ENCODE data around the gene ZSWIM5. TPM values are rescaled to one million over a fixed set of nuclear protein-coding genes. Genes with fewer than 3 reads are reported as not detected.
"Not testable (repeated sequence)": the region's sequence is repeated elsewhere in the genome, so short reads cannot be mapped to it uniquely, and the experiment has no call there.

The ZSWIM5 gene
- total and polyA plus RNA-seq, 2 of the 8 experiments (the other 6 are each of a cell fraction or from before 2014, with no cell fraction given): 2.5 to 3.9 TPM

GRCh38 chr1:45115198-45115597 is 91.2 kb downstream of the ZSWIM5 start:
- H3K79me2 ChIP-seq (ENCODE audit: control insufficient read depth in 1 of 2, insufficient read depth in 2 of 2, low read length in 2 of 2); H4K8ac ChIP-seq (ENCODE audit: extremely low read depth, insufficient read depth, low read length); H3K56ac ChIP-seq (replicated peaks; ENCODE audit: insufficient read length, low read depth, low read length); H3K27ac ChIP-seq (ENCODE audit: low read depth, low read length); H2BK12ac ChIP-seq (ENCODE audit: low read depth, low read length); H2BK120ac ChIP-seq (replicated peaks; ENCODE audit: low read depth, low read length); H4K5ac ChIP-seq (ENCODE audit: insufficient read length, low read depth, low read length); H3K4me2 ChIP-seq (ENCODE audit: insufficient read depth in 1 of 2, low read depth in 2 of 2, low read length in 2 of 2); H3K18ac ChIP-seq (ENCODE audit: extremely low read depth, low read length); H3K36me3 ChIP-seq (ENCODE audit: control insufficient read depth in 2 of 4, insufficient read depth in 4 of 4, low read length in 3 of 4); FAIRE-seq; H3K4ac ChIP-seq (replicated peaks; ENCODE audit: insufficient read length, low read depth, low read length); H2BK5ac ChIP-seq (ENCODE audit: low read depth, low read length); H4K91ac ChIP-seq (replicated peaks; ENCODE audit: insufficient read length, low read length); DNase-seq (ENCODE audit: low read depth in 1 of 2, low spot score in 2 of 2); H3K4me3 ChIP-seq (ENCODE audit: extremely low read depth in 1 of 4, insufficient read depth in 2 of 4, low read depth in 3 of 4, low read length in 4 of 4); H3K4me1 ChIP-seq (replicated peaks in 1 of 4; ENCODE audit: control insufficient read depth in 3 of 4, insufficient read depth in 4 of 4, low read length in 3 of 4); H4K20me1 ChIP-seq (replicated peaks in 1 of 2; ENCODE audit: control insufficient read depth in 1 of 2, insufficient read depth in 2 of 2, low read length in 2 of 2); H3K27me3 ChIP-seq (replicated peaks in 1 of 4; ENCODE audit: control insufficient read depth in 3 of 4, extremely low read depth in 1 of 4, insufficient read depth in 3 of 4, low read length in 3 of 4); H2AK5ac ChIP-seq (ENCODE audit: low read depth, low read length); H3K23me2 ChIP-seq (ENCODE audit: low read depth, low read length); H3K14ac ChIP-seq (ENCODE audit: insufficient read length); POLR2A ChIA-PET (ENCODE audit: partially characterized antibody); CTCF ChIA-PET (ENCODE audit: partially characterized antibody); H3K23ac ChIP-seq (ENCODE audit: insufficient read length); H2BK20ac ChIP-seq (ENCODE audit: low read length); H3K79me1 ChIP-seq (ENCODE audit: low read depth, low read length); H3K9ac ChIP-seq (replicated peaks in 1 of 4; ENCODE audit: extremely low read depth in 1 of 4, low read depth in 3 of 4, low read length in 3 of 4); H2AFZ ChIP-seq (ENCODE audit: low read length); H2BK15ac ChIP-seq (ENCODE audit: low read length): not testable (repeated sequence)
- peaks cover 5 to 11% of the 10 kb centered on the region in 2 experiments; a peak in 1 of 4 replicates for H3K9me3 ChIP-seq (ENCODE audit: insufficient read depth in 2 of 2, low read depth in 1 of 2, low read length in 1 of 2)
- 75% methylated on average over 4 of the region's 33 CpGs; no CpG with 5 or more reads in 1 of the 2 experiments for WGBS, 2 experiments (ENCODE audit: extremely low coverage in 1 of 2, insufficient coverage in 1 of 2, insufficient read length in 1 of 2, insufficient replicate concordance in 2 of 2, low coverage in 1 of 2, low lambda C conversion rate in 2 of 2, missing lambda C conversion rate in 1 of 2)
